Tibial nerve (tissue), 3 donors: Measurements from ENCODE around the gene INPP4B.

Experiments used
- CTCF ChIP-seq, 5 experiments: fragments of 200-600 bp in 3 of 5; fragments of 450-650 bp in 2 of 5; sonication (generic) in 3 of 5; IDR thresholded peaks; one replicate each; pipeline ENCODE4 v1.5.1; 2016 to 2019; ENCODE audit warnings: antibody characterized with exemption in 5 of 5, mild to moderate bottlenecking in 3 of 5, moderate library complexity in 2 of 5
- POLR2A ChIP-seq, 2 donors: fragments of 450-650 bp; IDR thresholded peaks; one replicate each; pipeline ENCODE4 v1.6.1; 2017; ENCODE audit warnings: antibody characterized with exemption in 2 of 2, mild to moderate bottlenecking in 2 of 2, moderate library complexity in 2 of 2

GRCh38 chr4:142572071-142572470 lies 274.0 kb downstream of the INPP4B start:
- TF ChIP-seq CTCF (IDR thresholded peaks at IDR 0.05) (no peak), POLR2A (IDR thresholded peaks at IDR 0.05) (no peak)
